DMS153 treated with DMSO at 0.1 percent for 48 hours (cell line): ENCODE results near the gene TRAF4.
"Not testable (repeated sequence)": the region's sequence is repeated elsewhere in the genome, so short reads cannot be mapped to it uniquely, and the experiment has no call there.

Experiments used
- DNase-seq: peaks from one replicate; lab custom pipeline; 2025; ENCODE audit not compliant: unreplicated experiment; lab: John Stamatoyannopoulos, UW

The TRAF4 gene

DNA sequence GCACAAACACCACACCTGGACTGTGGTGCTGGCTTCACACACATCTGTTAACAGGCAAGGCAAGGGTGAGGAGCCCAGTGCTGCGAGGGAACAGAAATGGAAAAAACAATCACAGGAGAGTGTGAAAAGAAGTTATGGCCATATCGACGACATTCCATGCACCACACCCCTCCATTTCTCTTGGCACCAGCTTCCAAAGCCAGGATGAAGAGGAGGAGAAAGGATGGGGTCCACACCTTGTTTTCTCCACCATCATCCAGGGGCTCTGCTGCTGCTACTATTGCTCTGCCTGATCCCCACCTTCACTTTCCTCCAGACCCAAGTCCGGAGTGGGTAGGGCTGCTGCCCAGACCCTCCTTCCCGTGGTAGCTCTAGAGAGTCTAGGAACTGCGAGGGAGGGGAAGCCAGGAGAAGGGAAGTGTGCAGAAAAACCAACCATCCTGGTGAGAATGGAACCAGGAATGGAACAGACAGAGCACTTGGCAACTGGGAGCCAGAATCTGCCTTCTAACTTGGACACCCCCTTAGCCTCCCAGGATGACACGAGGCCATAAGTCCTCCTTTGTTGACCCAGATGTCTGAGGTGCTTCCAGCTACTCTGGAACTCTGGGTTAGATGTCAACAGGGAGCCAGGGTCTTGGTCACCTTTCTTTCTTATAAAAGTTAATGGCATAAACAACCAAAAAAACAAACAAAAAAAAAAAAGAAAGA is 31.0 kb upstream of the TRAF4 start:
- DNase-seq: no peak

DNA sequence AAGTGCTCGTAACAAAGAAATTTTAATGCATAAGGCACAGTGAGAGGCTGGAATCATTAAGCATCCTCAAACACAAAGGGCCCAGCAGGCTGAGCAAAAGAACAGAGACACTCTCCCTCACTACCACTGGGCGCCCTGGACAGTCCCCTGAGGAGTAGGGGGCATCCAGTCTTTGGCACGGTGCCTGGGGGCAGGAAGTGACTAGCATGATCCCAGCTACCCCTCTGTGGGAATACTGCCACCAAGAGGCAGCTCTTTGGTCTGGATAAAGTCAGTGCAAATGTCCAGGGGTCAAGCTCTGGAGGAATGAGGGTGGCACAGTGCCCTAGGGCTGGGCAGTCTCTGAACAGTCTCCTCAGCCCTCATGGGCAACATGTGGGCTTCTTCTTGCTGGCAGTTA is 29.5 kb upstream of the TRAF4 start:
- no peak for DNase-seq

DNA sequence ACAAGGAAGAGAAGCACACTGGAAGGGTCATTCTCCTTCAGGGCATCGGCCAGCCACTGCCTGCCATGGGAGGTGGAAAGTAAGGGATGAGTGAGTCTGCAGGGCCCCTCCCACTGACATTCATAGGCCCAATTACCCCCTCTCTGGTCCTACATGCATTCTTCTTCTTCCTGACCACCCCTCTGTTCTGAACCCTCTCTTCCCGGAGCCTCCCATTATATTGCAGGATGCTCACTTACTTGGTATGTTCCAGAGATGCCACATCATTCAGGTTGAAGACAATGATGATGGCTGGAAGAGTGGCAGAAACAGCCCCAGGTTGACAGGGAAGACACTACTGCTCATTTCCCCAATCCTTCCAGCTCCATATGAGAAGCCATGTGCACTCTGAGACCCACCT is 28.6 kb upstream of the TRAF4 start:
- DNase-seq: no peak

DNA sequence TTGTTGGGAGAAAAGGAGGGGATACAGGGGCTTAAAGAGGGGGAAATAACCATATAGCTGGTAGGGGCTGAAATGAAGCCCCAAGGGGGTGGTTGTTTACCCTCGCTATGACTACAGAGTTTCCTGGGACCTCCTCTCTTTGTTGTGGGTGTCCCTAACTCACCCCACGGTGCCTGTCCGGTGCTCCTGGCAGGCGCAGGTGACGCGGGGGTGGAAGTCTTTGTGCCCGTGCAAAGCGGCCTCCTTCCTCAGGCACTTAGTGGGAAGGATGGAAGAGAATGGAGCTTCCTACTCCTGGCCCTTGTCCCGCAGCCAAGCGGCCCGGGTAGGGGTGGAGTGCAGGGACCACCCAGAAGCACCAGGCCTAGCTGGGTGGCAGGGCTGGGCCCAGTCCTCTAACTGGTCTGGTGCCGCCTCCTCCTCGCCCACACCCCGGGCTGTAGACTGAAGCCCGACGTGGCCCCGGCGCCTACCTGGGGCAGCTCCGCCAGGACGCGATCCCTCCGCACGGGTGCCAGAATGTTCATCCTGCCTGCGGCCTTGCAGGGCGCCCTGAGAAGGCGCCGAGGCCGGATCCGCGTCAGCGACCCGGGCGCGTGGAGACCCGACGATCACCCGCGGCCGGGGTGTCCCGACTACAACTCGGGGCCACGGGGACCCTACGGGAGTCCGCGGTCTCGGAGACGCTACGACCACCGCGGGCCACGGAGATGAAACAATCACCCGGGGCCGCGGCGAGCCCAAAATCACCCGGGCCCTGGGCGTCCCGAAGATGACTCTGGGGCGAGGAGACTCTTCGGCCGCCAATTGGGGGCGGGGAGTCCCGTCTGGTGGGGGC is 26.9 kb upstream of the TRAF4 start:
- no peak for DNase-seq

DNA sequence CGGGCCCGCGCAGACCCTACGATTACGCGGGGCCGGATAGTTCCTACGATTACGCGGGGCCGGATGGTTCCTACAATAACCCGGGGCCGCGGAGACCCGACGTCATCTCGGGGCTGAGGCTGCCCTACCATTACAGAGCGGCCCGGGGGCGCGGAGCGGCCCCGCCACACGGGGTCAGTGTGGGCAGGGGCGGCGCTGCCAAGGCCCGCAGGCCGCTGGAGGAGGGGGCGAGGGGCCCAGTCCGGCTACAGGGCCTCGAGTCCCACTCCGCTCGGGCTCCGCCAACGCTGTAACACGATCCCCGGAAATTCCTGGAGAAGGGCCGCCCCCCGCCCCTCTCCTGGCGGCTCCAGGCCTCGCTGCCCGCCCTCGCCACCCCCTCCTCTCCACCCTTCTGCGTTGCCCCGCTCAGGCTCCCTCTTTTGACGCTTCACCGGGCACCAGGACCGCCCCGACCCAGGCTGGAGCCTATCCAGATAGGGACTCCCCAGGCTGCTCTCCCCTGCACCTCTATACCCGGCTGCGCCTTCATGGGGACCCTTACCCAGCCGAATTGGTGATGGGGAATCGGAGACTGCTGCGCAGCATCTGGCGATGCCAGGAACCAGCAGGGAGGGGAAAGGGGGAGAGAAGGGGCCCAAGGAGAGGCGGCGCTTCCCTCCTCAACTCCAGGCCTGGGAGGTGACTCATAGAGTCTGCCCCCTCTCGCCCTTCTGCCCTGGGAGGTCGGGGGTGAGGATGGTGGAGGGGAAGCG is 26.1 kb upstream of the TRAF4 start, which contains the start of gene RAB34:
Gene RAB34 (minus strand): TSS at position 291 of the 755 bp plus-strand sequence. CDS start 602 bp downstream, outside the sequence.
- DNase-seq: peak; percentile 66

DNA sequence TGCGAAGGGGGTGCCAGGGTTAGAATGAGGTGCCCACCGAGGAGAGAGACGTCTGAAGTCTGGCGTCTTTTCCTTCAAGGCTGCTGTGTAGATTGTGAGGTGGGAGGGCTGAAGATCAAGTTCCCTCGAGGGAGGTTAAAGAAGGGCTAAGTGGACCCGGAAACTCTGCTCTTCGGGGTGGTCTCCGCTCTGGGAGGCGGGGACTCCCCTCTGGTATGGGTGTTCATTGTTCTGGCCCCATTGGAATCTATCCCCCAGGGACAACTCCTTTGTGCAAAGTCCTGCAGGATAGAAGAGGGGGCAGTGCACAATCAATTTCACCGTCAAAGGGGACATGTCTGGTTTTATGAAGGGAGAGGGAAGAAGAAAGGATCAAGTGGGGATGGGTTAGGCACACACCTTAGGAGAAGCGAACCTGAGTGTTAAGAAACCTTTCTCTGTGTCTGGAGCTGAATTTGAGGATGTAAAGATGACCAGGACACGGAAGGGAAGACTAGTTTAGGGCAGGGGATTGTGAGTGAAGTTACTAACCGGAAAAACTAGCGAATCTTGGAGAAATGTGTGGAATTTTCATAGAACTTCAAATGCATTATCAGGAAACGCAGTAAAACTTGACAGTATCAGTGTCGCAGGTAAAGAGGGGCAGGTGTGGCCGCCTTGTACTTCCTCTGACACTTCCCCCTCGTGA is 25.3 kb upstream of the TRAF4 start:
- DNase-seq: no peak

DNA sequence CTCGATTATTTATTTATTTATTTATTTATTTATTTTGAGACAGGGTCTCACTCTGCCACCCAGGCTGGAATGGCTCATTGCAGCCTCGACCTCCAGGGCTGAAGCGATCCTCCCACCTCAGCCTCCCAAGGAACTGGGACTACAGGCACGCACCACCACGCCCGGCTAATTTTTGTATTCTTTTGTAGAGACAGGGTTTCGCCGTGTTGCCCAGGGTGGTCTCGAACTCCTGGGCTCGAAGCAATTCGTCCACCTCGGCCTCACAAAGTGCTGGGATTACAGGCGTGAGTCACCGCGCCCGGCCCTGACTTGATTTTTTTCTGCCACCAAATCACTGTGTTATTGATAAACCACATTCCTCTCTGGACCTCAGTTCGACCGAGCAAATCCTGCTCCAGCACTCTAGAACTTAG is 24.8 kb upstream of the TRAF4 start:
- no peak for DNase-seq

DNA sequence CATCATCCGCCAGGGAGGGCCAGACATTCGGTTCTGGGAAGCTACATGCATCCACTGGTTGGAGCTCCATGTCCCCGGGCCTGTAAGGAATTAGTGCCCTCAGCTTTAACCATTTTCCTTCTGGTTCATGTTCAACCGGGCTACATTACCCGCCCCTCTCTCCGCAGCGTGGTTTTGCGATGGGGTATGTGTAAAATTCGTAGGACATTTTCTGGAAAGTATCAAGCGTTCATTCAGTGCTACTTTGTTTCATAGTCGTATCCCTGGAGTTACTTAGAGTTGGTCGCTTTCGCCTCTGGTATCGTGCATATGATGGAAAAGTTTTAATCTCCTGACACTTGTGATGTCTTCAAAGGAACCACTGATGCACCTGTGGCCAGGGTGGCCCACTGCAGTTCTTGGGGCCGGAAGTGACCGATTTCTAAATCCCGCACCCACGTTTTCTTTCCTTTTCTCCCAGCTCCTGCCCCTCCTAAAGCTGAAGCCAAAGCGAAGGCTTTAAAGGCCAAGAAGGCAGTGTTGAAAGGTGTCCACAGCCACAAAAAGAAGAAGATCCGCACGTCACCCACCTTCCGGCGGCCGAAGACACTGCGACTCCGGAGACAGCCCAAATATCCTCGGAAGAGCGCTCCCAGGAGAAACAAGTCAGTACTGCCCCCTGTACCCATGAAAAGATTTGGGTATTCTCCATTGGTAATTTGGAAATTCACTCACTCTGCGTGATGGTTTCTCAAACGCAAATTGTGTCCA is 23.4 kb upstream of the TRAF4 start:
- no peak for DNase-seq

DNA sequence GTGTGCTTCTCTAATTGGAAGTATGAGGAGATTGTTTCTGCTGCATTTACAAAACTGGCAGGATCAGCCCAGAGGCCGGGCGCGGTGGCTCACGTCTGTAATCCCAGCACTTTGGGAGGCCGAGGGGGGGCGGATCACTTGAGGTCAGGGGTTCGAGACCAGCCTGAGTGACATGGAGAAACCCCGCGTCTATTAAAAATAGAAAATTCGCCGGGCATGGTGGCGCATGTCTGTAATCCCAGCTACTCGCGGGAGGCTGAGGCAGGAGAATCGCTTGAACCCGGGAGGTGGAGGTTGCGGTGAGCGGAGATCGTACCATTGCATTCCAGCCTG is 22.8 kb upstream of the TRAF4 start:
- DNase-seq: not testable (repeated sequence)

DNA sequence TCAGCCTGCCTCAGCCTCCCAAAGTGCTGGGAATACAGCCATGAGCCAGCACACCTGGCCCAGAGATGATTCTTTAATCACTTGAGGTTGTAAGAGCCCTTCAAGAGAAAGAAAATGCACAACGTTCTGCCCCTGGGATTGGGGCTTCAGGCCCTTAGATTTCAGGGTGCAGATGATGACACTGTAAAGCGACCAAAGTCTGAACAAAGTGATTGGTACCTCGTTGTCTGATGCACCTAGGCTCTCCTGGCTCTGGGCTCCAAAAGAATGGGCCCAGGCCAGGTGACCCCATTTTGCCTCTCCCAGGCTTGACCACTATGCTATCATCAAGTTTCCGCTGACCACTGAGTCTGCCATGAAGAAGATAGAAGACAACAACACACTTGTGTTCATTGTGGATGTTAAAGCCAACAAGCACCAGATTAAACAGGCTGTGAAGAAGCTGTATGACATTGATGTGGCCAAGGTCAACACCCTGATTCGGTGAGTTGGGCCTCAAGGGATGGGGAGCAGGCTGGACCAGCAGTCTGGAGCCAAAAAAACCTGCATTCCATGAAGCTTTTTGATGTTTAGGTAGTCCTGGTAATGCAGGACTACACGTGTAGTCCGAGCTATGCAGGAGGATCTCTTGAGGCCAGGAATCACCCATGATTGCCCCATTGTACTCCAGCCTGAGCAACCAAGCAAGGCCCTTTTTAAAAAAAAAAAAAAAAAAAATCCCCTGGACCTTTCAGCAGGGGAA is 21.2 kb upstream of the TRAF4 start:
- no peak for DNase-seq

DNA sequence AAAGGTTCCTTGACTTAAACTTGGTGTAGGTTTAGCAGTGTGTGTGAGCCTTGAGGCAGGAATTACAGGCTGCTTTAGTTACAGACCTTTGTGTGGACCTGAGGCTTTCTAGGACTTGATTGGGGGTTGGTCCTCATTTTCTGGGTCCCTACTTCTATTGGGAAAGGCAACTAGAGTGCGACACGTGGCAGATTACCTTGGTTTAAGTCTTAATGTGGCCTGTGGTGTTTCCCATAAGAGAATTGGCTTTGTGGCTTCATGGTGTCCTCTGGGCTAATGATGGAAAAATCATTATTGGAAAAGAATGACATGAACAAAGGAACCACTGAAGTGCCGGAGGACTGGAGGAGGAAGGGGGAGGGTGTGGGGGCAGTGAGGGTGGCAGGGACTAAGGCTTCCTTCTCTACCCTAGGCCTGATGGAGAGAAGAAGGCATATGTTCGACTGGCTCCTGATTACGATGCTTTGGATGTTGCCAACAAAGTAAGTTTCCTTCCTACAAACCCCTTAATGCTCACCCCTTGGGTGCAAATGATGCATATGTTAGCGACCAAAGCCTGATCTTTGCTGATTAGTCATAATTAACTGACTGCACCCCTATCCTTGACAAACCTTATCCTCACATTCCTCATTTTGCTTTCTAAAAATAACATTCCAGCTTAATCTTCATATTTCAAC is 20.5 kb upstream of the TRAF4 start:
- no peak for DNase-seq

DNA sequence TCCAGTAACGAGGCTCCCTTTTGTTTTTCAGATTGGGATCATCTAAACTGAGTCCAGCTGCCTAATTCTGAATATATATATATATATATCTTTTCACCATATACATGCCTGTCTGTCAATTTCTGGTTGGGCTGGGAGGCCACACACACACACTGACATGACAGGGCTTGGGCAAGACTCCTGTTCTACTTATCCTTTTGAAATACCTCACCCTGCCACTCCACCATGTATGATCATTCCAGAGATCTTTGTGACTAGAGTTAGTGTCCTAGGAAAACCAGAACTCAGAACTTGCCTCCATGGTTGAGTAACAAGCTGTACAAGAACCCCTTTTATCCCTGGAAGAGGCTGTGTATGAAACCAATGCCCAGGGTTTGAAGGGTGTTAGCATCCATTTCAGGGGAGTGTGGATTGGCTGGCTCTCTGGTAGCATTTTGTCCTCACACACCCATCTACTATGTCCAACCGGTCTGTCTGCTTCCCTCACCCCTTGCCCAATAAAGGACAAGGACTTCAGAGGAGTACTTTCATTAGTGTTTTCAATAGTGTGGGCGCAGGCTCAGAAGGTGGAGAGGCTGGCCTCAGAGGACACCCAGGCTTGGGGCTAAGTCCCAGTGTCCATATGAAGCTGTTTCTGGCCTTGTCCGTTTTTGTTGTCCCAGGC is 19.8 kb upstream of the TRAF4 start:
- not testable (repeated sequence) for DNase-seq

DNA sequence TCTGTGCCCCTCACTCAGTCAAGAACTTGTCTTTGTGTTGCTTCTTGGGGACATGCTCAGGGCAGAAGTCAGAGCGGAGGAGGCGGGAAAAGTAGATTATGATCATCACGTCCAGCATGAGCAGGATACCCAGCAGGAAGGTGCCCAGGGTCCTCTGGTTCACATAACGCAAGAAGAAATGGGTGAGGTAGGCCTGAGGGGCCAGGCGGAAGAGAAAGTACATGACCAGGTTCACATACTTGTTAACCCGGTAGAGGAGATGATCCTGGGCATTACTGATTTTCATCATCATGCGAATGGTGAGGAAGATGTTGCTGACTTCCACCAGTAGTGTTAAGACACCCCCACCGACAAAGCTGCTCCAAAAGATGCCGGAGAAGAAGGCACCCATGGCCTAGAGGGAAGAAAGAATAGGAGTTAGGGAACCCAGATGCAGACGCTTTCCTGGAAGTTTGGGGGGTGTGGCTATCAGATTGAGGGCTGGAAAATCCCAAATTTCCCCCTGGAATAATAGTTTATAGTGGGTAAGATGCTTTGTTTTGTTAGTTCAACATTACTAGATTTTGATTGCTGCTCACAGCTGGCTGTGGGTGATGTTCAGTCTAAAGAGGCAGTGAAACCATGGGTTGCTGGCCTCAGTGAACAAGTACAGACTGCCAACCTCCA is 19.2 kb upstream of the TRAF4 start:
- DNase-seq: no peak

DNA sequence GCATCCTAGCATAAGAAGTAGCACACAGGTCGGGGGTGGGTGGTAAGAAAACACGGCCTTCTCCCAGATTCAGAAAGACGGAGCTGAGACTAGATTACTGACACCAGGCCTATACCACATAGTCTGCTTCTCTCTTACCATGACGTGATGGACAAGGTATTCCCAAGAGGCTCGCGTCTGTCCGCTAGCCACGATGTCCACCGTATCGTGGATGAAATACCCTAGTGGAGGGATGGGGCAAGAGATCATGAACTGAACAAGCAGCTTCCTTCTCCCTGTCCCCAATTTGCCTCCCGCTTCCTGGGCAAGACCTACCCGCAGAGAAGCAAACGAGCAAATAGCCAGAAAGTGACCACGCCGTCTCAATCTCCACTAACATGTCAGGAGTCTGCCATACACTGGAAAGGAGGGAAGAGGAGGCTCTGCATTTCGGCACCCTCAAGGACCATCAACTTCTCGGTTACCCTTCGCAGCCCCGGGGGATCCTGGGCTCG is 18.6 kb upstream of the TRAF4 start:
- no peak for DNase-seq

DNA sequence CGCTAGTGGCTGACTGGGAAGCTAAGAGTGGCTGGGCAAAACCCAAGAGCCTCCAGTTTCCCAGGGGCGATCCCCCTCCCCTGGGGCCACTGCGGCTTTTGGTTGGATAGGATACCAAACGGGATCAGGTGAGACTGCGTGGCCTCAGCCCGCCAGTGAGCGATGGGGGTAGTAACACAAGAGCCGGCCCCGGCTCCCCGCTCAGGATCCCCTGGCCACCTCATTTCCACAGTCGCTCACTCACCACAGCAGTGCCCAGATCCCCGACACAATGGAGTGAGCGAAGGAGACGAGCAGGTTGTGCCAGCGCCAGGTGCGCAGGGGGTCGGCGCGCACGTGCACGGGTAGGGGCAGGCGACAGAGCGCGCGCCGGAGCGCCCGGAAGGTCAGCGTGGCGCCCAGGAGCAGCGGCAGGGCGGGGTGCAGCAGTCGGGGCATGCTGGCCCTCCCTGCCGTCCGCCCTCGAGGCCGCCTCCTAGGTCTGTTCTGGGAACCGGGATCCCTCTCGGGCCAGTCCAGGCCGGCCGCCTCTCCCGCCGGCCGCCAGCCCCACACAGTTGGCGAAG is 18.1 kb upstream of the TRAF4 start:
- peak; percentile 48 for DNase-seq

DNA sequence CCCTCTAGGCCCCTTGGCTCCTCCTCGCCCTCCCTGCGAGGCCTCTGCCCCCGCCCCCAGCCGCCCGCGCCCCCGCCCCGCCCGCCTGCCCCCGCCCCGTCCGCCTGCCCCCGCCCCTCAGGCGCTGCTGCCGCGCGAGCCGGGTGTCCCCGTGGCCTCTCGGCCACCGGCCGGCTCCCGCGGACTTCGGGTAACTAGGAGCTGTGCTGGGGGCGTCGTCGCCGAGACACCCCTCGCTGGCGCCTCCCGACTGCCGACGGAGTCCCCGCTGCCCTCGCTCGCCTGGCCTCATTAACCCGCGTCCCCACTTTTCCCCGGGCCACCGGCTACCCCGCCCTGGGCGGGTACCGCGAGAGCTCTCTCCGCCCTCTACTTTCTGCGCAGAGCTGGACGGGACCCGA is 17.6 kb upstream of the TRAF4 start, which contains the start of gene TLCD1:
Gene TLCD1 (minus strand): TSS at position 8 of the 401 bp plus-strand sequence. CDS start 136 bp downstream, outside the sequence.
- peak; percentile 43 for DNase-seq
